HG03432 (cell line): Measurements from ENCODE around the gene ZNF275.
"Not testable (repeated sequence)": the region's sequence is repeated elsewhere in the genome, so short reads cannot be mapped to it uniquely, and the experiment has no call there.

Experiments
- ATAC-seq: cut with Tn5 transposase; IDR thresholded peaks from one replicate; pipeline ENCODE4 v1.9.1; 2021; ENCODE audit warnings: mild to moderate bottlenecking, moderate library complexity; ENCODE audit not compliant: unreplicated experiment

The ZNF275 gene

GRCh38 chrX:153386097-153386496 lies 52.1 kb downstream of the ZNF275 start:
- no peak for ATAC-seq

DNA sequence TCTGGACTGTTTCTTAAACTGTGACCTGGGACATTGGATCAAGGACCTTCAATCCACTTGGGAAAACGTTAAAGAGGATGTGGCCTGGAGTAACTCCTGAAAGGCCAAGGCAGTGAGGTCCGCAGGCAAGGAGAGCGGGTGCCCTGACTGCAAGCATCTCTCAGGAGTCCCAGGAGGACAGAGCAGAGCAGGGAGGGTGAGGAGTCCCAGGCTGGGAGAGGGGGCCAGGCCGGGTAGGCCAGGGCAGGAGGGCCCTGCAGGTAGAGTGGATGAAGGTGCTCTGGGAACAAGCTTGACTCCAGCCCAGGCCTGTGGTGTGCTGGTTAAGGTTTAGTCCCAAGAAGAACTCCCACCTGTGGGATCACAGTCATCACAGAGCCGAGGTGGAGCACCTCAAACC lies 53.4 kb downstream of the ZNF275 start:
- no peak for ATAC-seq

GRCh38 chrX:153387987-153388721 lies 54.2 kb downstream of the ZNF275 start:
- no peak for ATAC-seq

DNA sequence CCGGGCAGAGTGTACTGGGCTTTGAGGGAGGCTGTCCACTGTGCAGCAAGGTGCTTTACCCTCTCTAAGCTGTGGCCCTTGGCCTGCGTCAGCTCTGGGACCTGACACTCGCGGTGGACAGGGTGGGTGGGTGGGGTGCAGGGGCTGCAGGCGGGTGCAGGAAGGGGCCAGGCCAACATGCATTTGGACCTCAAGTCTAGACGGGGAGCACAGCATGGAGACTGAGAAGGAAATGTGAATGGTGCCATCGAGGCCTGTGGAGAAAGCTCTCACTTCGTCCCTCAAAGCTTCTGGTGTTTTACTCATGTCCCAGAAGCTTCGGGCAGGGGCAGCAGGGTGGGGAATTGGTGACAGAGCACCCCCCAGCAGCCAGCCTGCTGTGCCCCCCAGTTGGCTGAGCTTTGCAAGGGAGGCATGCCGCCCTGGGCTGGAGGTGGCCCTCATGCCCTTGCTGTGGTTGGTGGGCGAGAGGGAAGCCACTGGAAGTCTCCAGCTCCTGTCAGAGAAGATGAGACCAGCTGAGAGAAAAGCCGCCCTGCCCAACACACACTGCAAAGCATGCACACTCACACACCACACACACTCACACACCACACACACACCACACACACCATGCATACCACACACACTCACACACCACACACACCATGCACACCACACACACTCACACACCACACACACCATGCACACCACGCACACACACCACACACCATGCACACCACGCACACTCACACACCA lies 54.9 kb downstream of the ZNF275 start:
- no peak for ATAC-seq

GRCh38 chrX:153389460-153389768 lies 55.5 kb downstream of the ZNF275 start:
- not testable (repeated sequence) for ATAC-seq

DNA sequence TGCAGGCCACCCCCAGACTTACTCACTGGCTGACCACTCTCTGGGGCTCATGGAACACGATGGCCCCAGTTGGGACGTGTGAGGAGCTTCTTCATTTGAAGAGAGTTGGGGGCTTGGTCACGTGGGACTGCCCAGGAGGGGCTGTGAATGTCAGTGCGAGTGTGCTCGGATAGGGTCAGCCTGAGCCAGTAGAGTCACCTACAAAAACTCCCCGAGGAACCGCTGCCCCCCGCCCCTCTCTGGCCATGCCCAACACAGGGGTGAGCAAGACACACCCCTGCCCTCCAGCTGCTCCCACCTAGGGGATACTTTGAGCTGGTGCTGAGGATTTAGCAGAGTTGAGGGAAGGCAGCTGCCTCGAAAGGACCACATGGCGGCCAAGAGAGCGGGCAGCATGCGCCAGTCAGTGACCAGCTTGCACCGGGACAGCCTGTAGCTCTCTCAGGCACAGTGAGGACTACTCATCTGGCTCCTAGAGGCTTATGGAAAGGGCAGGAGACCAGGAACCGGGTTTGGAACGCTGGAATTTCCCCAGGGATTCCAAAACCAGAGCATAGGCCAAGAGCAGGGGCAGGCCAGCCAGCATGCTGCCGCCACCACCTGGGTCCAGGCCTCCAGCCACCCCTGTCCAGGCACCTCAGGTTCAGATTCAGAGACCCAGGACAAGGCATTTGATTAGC lies 58.8 kb downstream of the ZNF275 start:
- ATAC-seq: no peak

DNA sequence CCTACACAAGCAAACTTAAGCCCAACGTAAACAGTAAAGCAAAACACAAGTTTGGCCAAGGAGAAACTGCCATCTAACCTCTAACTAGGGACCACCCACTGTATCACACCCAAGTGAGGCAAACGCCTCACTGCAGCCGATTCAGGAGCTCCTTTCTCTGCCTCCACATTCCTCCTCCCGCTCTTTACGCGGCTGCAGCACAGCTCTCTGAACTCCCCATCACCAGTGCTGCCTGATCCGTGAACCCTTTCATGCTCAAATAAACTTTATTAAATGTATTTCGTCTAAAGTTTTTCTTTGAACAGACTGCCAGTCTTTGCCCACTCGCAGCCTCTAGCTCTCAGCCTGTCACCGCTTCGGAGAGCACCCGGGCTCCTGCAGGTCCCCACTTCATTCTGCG lies 60.7 kb downstream of the ZNF275 start:
- no peak for ATAC-seq

GRCh38 chrX:153395613-153396319 lies 61.8 kb downstream of the ZNF275 start:
- ATAC-seq: no peak

- no peak for ATAC-seq
Observed at GRCh38 chrX:153396320-153397195, 62.6 kb downstream of the ZNF275 start.

GRCh38 chrX:153397256-153397960 lies 63.5 kb downstream of the ZNF275 start:
- ATAC-seq: no peak

DNA sequence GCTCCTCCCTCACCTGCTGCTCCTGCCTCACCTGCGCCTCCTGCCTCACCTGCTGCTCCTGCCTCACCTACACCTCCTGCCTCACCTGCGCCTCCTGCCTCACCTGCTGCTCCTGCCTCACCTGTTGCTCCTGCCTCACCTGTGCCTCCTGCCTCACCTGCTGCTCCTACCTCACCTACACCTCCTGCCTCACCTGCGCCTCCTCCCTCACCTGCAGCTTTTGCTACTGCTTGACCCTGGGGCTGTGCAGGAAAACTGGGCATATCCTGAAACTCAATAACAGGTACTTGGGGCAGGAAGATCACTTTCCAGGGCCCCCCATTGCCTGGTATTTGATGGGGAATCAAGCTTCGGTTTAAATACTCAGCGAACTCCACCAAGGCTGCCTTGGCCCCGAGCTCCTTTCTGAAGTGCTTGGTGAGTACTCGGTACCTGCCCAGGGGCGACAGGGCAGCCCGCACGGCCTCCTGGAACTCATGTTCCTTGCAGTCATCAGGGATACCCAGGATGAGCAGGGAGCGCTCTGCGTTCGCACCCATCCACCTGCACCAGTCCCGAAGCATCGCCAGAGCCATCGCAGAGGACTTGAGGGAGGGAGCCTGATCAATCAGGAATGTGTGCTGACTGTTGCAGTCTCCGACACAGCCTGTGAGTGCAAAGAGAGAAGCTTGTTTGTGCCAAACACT lies 64.5 kb downstream of the ZNF275 start:
- ATAC-seq: no peak

DNA sequence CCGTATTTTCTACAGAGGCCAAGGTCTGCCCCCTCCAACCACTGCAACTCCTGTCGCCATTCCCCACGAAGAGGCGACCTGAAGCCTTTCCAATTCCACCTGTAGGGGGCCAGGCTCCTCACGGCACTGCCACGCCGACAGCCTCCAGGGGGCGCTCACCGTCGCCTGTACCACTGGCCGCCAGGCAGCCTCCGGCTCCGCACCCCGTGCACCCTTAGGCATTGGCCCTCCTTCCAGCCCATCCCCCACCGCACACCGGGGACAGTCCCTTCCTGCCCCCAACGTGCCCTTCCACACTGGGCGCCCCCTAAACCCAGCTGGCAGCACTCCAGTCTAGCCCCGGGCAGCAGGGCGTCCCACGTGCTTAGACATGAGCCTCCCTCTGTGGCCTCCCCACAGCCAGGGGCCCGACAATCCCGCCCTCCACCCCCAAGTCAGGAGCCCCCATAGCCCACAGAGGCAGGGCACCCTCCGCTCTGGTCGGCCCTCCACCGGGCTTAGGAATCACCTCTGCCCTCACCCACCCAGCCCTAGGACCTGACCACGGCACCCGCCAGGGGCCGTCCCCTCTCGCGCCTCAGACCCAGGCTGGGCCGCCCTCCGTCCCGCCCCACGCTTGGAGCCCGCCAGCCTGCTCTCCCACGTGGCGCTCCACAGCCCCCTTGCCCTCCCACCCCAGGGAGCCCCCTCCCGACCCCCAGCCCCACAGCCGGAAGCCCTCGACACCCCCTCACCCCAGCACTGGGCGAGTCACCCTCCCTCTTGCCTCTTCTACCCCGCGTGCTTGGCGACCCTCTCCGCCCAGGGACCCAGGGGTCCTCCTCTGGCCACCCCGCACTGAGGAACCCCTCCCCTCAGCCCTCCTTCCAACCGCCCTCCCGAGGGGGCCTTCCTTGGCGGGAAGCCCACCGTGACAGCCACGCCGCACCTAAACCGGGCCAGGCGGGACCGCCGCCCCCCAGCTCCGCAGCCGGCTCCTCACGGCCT lies 66.5 kb downstream of the ZNF275 start:
- ATAC-seq: peak; percentile 67

GRCh38 chrX:153401133-153401764 lies 67.3 kb downstream of the ZNF275 start, which contains the start of gene PNMA6E:
TSS of gene PNMA6E (minus strand) at chrX:153401350. CDS start at chrX:153398849, 2,501 bp downstream.
- ATAC-seq: no peak
